Measurements from ENCODE around the gene VAPB. TPM values are rescaled to one million over a fixed set of nuclear protein-coding genes. Genes with fewer than 3 reads are reported as not detected.

The VAPB gene
- total and polyA plus RNA-seq, 10 of the 15 experiments (the other 5 are each of a cell fraction or from before 2014, with no cell fraction given): 3.2 to 28.6 (median 20.5) TPM

DNA sequence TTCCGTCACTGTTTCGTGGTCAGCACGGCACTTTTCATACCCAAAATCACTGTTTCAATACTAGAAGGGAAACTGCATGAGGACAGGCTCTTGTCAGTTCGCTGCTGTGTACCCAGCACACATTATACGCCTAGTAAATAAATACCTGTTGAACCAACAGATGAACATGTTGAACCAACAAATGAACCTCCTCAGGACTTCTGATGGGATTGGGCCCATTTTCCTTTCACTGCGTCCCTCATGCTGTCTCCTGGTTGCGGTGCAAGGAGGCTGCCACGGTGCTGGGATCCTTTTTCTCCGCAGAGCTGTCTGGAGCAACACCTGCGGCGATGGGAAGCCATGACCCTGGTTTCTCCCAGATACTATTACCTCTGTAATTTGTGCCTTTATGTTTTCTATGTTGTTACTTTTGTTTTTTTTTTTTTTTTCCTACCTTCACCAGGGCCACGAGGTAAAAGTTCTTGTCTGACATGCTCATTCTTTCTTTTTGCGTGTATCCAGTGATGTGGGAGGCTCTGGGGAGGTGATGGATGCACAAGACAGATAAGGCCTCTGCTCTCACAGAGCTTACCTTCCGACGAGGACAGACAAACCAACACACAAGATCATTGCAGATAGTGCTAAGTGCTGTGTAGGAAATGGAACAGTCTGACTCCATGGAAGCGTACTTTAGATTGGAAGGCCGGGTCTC lies 1.1 kb downstream of the VAPB start:
- H4K20me1 ChIP-seq (ENCODE audit: control insufficient read depth, insufficient read depth): no peaks in the 10 kb centered on the region; the same call in none of the 2 replicates
- peak overlapping the region; percentile 94 for H3K4me2 ChIP-seq (ENCODE audit: control insufficient read depth, insufficient read depth)
- H3K27me3 ChIP-seq (replicated peaks in 1 of 2; ENCODE audit: control insufficient read depth in 2 of 2, insufficient read depth in 2 of 2, low read length in 1 of 2): no peaks in the 10 kb centered on the region
- H2AFZ ChIP-seq (ENCODE audit: control insufficient read depth, low read depth, low read length): no peak overlapping the region
- TF ChIP-seq CHD2 (IDR thresholded peaks at IDR 0.05; ENCODE audit: borderline replicate concordance, low read depth, low read length) (0 out of 2 replicates have a peak, but pooled peaks have one; percentile 25), SUPT20H (IDR thresholded peaks at IDR 0.05; ENCODE audit: borderline replicate concordance, control insufficient read depth, low read depth, low read length) (no peak), KLF5 (IDR thresholded peaks at IDR 0.05; ENCODE audit: partially characterized antibody) (no peak), RUNX3 (IDR thresholded peaks at IDR 0.05; ENCODE audit: low read length) (peak; percentile 52; the same call in 1 of the 2 replicates), ZBTB40 (IDR thresholded peaks at IDR 0.05; ENCODE audit: borderline replicate concordance) (0 out of 2 replicates have a peak, but pooled peaks have one; percentile 17), TCF12 (IDR thresholded peaks at IDR 0.05; ENCODE audit: low read depth, low read length) (no peak), CEBPB (IDR thresholded peaks at IDR 0.05; ENCODE audit: borderline replicate concordance in 1 of 2, low read depth in 2 of 2, low read length in 2 of 2) (no peak), CREM (IDR thresholded peaks at IDR 0.05; ENCODE audit: low read depth) (0 out of 2 replicates have a peak, but pooled peaks have one; percentile 2), BCL11A (IDR thresholded peaks at IDR 0.05; ENCODE audit: low read depth, low read length) (no peak), MLLT1 (IDR thresholded peaks at IDR 0.05) (peak; percentile 24), NFIC (IDR thresholded peaks at IDR 0.05; ENCODE audit: low read depth, low read length) (no peak), ZNF217 (IDR thresholded peaks at IDR 0.05) (no peak)
- TF ChIP-seq, protein P1, sequence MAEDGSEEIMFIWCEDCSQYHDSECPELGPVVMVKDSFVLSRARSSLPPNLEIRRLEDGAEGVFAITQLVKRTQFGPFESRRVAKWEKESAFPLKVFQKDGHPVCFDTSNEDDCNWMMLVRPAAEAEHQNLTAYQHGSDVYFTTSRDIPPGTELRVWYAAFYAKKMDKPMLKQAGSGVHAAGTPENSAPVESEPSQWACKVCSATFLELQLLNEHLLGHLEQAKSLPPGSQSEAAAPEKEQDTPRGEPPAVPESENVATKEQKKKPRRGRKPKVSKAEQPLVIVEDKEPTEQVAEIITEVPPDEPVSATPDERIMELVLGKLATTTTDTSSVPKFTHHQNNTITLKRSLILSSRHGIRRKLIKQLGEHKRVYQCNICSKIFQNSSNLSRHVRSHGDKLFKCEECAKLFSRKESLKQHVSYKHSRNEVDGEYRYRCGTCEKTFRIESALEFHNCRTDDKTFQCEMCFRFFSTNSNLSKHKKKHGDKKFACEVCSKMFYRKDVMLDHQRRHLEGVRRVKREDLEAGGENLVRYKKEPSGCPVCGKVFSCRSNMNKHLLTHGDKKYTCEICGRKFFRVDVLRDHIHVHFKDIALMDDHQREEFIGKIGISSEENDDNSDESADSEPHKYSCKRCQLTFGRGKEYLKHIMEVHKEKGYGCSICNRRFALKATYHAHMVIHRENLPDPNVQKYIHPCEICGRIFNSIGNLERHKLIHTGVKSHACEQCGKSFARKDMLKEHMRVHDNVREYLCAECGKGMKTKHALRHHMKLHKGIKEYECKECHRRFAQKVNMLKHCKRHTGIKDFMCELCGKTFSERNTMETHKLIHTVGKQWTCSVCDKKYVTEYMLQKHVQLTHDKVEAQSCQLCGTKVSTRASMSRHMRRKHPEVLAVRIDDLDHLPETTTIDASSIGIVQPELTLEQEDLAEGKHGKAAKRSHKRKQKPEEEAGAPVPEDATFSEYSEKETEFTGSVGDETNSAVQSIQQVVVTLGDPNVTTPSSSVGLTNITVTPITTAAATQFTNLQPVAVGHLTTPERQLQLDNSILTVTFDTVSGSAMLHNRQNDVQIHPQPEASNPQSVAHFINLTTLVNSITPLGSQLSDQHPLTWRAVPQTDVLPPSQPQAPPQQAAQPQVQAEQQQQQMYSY (CRISPR knock-in tag; IDR thresholded peaks at IDR 0.05): no peak
- peak overlapping the region; percentile 81 for H3K4me3 ChIP-seq
- ATAC-seq: no peak
- no TSS peak for BruUV-seq (replicated peaks)
- WGBS (ENCODE audit: insufficient coverage, insufficient replicate concordance, low lambda C conversion rate, missing lambda C conversion rate): 70% methylated on average over 17 of the region's 17 CpGs
- peaks cover 13% of the 10 kb centered on the region for H3K4me1 ChIP-seq (ENCODE audit: control insufficient read depth, insufficient read depth, low read length)
- peak overlapping the region; percentile 91 for H3K27ac ChIP-seq (ENCODE audit: control insufficient read depth, insufficient read depth)
- in situ Hi-C loops (cut with MboI): loop anchor here (10.0 kb wide), 3 partner anchors 265 to 995 kb away; partner anchors contain the start of genes RBM38 and STX16
- SMC1A ChIA-PET (ENCODE audit: uncharacterized antibody, unreplicated experiment): no interaction called here
- peaks cover 0 to 12% of the 10 kb centered on the region in 2 experiments; a peak in 1 of 4 replicates for H3K36me3 ChIP-seq (ENCODE audit: control insufficient read depth in 2 of 2, insufficient read depth in 2 of 2, low read length in 1 of 2)
- peak overlapping the region; percentile 93 for H3K9ac ChIP-seq (ENCODE audit: control insufficient read depth, insufficient read depth, low read length)
- H3K79me2 ChIP-seq (ENCODE audit: control insufficient read depth, insufficient read depth, low read length): peaks cover 58% of the 10 kb centered on the region
- no peak for FAIRE-seq
- CTCF ChIA-PET: interaction anchor here (1.1 kb wide), 1 partner anchor 18 kb away, joined by 3 read pairs; no protein-coding TSS in a partner anchor
- RAD21 ChIA-PET (ENCODE audit: unreplicated experiment): interaction anchor here (1.4 to 1.8 kb wide), 2 partner anchors 13 to 58 kb away, joined by 3 to 12 read pairs; no protein-coding TSS in a partner anchor
- H3K9me3 ChIP-seq (replicated peaks; ENCODE audit: control insufficient read depth, insufficient read depth, low read length): no peaks in the 10 kb centered on the region; the same call in 2 of the 3 replicates
- POLR2A ChIA-PET: interaction anchor here (1.2 kb wide), 1 partner anchor 17 kb away, joined by 5 read pairs; no protein-coding TSS in a partner anchor
- no peak for DNase-seq (ENCODE audit: low read depth, low spot score)
- intact Hi-C loops (cut with micrococcal nuclease; ENCODE audit: unreplicated experiment): loop anchor here (5.0 kb wide), 1 partner anchor 83 kb away; the partner anchor contains the start of gene RAB22A
